Measurements from ENCODE around the gene PIP5KL1.

GRCh38 chr9:127884976-127885490 is 45.5 kb downstream of the PIP5KL1 start:
- TF ChIP-seq TAF1 (IDR thresholded peaks at IDR 0.05; ENCODE audit: low read depth, low read length): no peak
- no peak for TF ChIP-seq CREB1 (IDR thresholded peaks at IDR 0.05)
- TF ChIP-seq POLR2A (IDR thresholded peaks at IDR 0.05; ENCODE audit: control extremely low read depth in 1 of 2, low read depth in 2 of 2, low read length in 2 of 2): no peak
- TF ChIP-seq SP1 (IDR thresholded peaks at IDR 0.05; ENCODE audit: low read depth, low read length): no peak
- TF ChIP-seq EP300 (IDR thresholded peaks at IDR 0.05; ENCODE audit: borderline replicate concordance in 1 of 2, low read depth in 2 of 2, low read length in 2 of 2): no peak
- no peak for TF ChIP-seq BCL11A (IDR thresholded peaks at IDR 0.05; ENCODE audit: low read depth in 2 of 2, low read length in 2 of 2)
